ENCODE data around the gene IRF8. TPM values are rescaled to one million over a fixed set of nuclear protein-coding genes. Genes with fewer than 3 reads are reported as not detected.

The IRF8 gene
- total RNA-seq, 1 experiment from 2014 or later, result not detected

DNA sequence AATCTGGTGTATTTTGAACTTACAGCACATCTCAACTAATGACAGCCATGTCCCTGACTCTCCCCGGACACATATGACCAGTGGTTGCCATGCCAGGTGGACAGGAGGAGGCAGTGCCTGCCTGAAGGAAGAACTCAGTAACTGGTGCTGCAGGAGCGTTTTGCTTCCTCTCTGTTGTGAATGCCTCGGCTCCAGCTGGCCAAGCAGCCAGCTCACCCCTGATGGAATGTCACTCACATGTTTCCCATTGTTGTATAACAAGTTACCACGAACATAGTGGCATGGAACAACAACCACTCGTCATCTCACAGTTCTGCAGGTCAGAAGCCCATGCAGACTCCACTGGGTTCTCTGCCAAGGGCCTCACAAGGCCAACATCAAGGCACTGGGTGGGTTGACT is 20.1 kb upstream of the IRF8 start:
- Mint-ChIP-seq H3K27me3 (ENCODE audit: insufficient read depth, unreplicated experiment) (peaks cover 60% of the 10 kb centered on the region), H3K9me3 (ENCODE audit: unreplicated experiment) (no peaks in the 10 kb centered on the region), H3K4me3 (ENCODE audit: unreplicated experiment) (no peak overlapping the region), H3K4me1 (ENCODE audit: insufficient read depth, unreplicated experiment) (no peaks in the 10 kb centered on the region), H3K36me3 (ENCODE audit: insufficient read depth, unreplicated experiment) (no peaks in the 10 kb centered on the region), H3K27ac (ENCODE audit: low read depth, unreplicated experiment) (no peak overlapping the region)
- DNase-seq (ENCODE audit: unreplicated experiment), result peak; percentile 27
- TF ChIP-seq, protein P1, sequence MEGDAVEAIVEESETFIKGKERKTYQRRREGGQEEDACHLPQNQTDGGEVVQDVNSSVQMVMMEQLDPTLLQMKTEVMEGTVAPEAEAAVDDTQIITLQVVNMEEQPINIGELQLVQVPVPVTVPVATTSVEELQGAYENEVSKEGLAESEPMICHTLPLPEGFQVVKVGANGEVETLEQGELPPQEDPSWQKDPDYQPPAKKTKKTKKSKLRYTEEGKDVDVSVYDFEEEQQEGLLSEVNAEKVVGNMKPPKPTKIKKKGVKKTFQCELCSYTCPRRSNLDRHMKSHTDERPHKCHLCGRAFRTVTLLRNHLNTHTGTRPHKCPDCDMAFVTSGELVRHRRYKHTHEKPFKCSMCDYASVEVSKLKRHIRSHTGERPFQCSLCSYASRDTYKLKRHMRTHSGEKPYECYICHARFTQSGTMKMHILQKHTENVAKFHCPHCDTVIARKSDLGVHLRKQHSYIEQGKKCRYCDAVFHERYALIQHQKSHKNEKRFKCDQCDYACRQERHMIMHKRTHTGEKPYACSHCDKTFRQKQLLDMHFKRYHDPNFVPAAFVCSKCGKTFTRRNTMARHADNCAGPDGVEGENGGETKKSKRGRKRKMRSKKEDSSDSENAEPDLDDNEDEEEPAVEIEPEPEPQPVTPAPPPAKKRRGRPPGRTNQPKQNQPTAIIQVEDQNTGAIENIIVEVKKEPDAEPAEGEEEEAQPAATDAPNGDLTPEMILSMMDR (IDR thresholded peaks at IDR 0.05; ENCODE audit: unreplicated experiment), result no peak
- BruUV-seq (replicated peaks), result no TSS peak
- intact Hi-C loops (cut with micrococcal nuclease), result no loop called here
- ChIA-PET POLR2A (no interaction called here), CTCF (no interaction called here)

DNA sequence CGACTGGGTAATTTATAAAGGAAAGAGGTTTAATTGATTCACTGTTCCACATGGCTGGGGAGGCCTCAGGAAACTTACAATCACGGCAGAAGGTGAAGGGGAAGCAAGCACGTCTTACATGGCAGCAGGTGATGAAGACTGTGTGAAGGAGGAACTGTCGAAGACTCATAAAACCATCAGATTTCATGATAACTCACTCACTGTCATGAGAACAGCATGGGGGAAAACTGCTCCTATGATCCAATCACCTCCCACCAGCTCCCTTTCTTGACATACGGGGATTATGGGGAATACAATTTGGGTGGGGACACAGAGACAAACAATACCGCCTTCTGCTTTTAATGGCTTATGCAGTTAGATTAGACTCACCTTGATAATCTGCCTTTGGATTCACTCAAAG is 19.4 kb upstream of the IRF8 start:
- no peaks in the 10 kb centered on the region for H3K4me1 Mint-ChIP-seq (ENCODE audit: insufficient read depth, unreplicated experiment)
- intact Hi-C loops (cut with micrococcal nuclease), result no loop called here
- no peak for DNase-seq (ENCODE audit: unreplicated experiment)
- no peak overlapping the region for H3K27ac Mint-ChIP-seq (ENCODE audit: low read depth, unreplicated experiment)
- no peaks in the 10 kb centered on the region for H3K36me3 Mint-ChIP-seq (ENCODE audit: insufficient read depth, unreplicated experiment)
- no peak overlapping the region for H3K4me3 Mint-ChIP-seq (ENCODE audit: unreplicated experiment)
- no peaks in the 10 kb centered on the region for H3K9me3 Mint-ChIP-seq (ENCODE audit: unreplicated experiment)
- TF ChIP-seq, protein P1 (IDR thresholded peaks at IDR 0.05; ENCODE audit: unreplicated experiment), result no peak
- H3K27me3 Mint-ChIP-seq (ENCODE audit: insufficient read depth, unreplicated experiment), result peaks cover 60% of the 10 kb centered on the region
- ChIA-PET CTCF (interaction anchor here (0.6 kb wide), 1 partner anchor 200 kb away, joined by 3 read pairs; no protein-coding TSS in a partner anchor), POLR2A (no interaction called here)
- no TSS peak for BruUV-seq (replicated peaks)

DNA sequence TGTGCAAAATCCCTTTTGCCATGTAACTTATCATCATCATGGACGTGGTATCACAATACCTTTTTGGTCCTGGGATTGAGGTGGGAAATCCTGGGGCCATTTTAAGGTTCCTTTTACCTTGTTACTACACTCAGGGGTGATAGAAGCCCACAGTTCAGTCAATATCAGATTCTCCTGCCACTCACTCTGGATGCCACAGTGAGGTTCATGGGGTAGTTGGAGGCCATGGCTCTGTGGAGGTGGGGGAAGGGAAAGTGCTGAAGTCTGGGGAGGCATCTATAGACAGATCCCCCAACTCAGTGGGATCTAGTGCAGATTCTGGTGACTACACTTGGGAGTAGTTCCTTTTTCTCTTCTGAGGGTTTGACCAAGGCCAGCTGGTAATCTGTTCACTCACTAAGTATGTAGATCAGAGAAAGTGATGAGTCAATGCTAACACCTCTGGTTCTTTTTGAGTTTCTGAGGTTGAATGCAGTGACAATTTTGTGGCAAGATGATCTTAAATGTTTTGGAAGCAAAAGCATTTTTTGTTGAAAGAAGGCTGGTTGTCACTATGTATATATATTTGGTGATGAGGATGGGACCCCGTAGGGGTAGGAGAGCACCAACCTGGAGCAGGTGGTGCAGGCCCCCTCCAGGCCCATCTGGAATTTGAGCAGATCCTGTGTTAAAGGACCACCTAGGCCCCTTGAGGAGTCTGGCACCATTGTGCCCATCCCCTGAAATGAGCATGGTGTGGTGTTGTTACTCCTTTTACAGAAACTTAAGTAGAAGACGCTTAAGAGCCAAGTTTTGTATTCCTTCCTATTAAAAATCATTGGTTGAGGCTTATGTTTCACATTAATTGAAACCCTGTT is 18.8 kb upstream of the IRF8 start:
- Mint-ChIP-seq H3K4me1 (ENCODE audit: insufficient read depth, unreplicated experiment) (no peaks in the 10 kb centered on the region), H3K27me3 (ENCODE audit: insufficient read depth, unreplicated experiment) (peaks cover 60% of the 10 kb centered on the region), H3K36me3 (ENCODE audit: insufficient read depth, unreplicated experiment) (no peaks in the 10 kb centered on the region), H3K4me3 (ENCODE audit: unreplicated experiment) (no peak overlapping the region), H3K27ac (ENCODE audit: low read depth, unreplicated experiment) (no peak overlapping the region), H3K9me3 (ENCODE audit: unreplicated experiment) (no peaks in the 10 kb centered on the region)
- no TSS peak for BruUV-seq (replicated peaks)
- CTCF ChIA-PET, result no interaction called here
- intact Hi-C loops (cut with micrococcal nuclease), result no loop called here
- no peak for DNase-seq (ENCODE audit: unreplicated experiment)
- POLR2A ChIA-PET, result no interaction called here
- TF ChIP-seq, protein P1 (IDR thresholded peaks at IDR 0.05; ENCODE audit: unreplicated experiment), result no peak

DNA sequence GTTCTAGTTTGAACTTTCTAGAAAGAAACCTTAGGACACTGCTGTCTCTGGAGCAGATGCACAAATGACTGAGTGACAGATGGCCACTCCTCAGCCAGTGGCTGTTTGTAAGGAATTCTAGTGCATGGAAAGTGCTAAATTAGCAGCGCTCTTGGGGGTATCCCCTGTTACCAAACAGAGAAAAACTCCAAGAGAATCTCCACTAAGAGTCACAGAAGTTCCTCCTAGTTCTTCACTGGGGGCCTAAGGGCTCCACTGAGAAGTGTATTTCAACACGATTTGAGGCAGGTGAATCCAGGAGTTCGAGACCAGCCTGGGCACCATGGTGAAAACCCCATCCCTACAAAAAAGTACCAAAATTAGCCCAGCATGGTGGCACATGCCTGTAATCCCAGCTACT is 18.1 kb upstream of the IRF8 start:
- no TSS peak for BruUV-seq (replicated peaks)
- Mint-ChIP-seq H3K36me3 (ENCODE audit: insufficient read depth, unreplicated experiment) (no peaks in the 10 kb centered on the region), H3K27me3 (ENCODE audit: insufficient read depth, unreplicated experiment) (peaks cover 60% of the 10 kb centered on the region), H3K4me3 (ENCODE audit: unreplicated experiment) (no peak overlapping the region), H3K4me1 (ENCODE audit: insufficient read depth, unreplicated experiment) (no peaks in the 10 kb centered on the region), H3K27ac (ENCODE audit: low read depth, unreplicated experiment) (no peak overlapping the region), H3K9me3 (ENCODE audit: unreplicated experiment) (no peaks in the 10 kb centered on the region)
- TF ChIP-seq, protein P1 (IDR thresholded peaks at IDR 0.05; ENCODE audit: unreplicated experiment), result no peak
- no peak for DNase-seq (ENCODE audit: unreplicated experiment)
- ChIA-PET POLR2A (no interaction called here), CTCF (no interaction called here)
- intact Hi-C loops (cut with micrococcal nuclease), result no loop called here
